Stimulated activated CD4-positive, alpha-beta T cell treated with anti-CD3 and anti-CD28 coated beads, Interleukin-2, amount 100 ng/mL, for 4 hours (primary cell): ENCODE results near the gene PARD3.
"Not testable (repeated sequence)": the region's sequence is repeated elsewhere in the genome, so short reads cannot be mapped to it uniquely, and the experiment has no call there.

Source experiments
- DNase-seq: peaks from one replicate; pipeline ENCODE4 v3.0.0-alpha.2; 2020; ENCODE audit warnings: low read depth

The PARD3 gene

GRCh38 chr10:34742456-34742855 lies 72.6 kb downstream of the PARD3 start:
- DNase-seq: no peak

- not testable (repeated sequence) for DNase-seq
Observed at GRCh38 chr10:34741087-34741486, 74.0 kb downstream of the PARD3 start.

- no peak for DNase-seq
Observed at GRCh38 chr10:34740321-34740720, 74.8 kb downstream of the PARD3 start.

- no peak for DNase-seq
Observed at GRCh38 chr10:34739915-34740314, 75.2 kb downstream of the PARD3 start.

GRCh38 chr10:34737772-34738169 lies 77.3 kb downstream of the PARD3 start:
- no peak for DNase-seq

- no peak for DNase-seq
Observed at GRCh38 chr10:34736976-34737771, 77.9 kb downstream of the PARD3 start.

- DNase-seq: no peak
Observed at GRCh38 chr10:34734918-34735317, 80.2 kb downstream of the PARD3 start.

GRCh38 chr10:34732926-34733325 lies 82.2 kb downstream of the PARD3 start:
- DNase-seq: no peak

GRCh38 chr10:34731885-34732701 lies 83.0 kb downstream of the PARD3 start:
- no peak for DNase-seq

- no peak for DNase-seq
Observed at GRCh38 chr10:34731213-34731612, 83.9 kb downstream of the PARD3 start.

- DNase-seq: no peak
Observed at GRCh38 chr10:34730726-34731125, 84.4 kb downstream of the PARD3 start.

GRCh38 chr10:34729619-34730018 lies 85.5 kb downstream of the PARD3 start:
- no peak for DNase-seq

- DNase-seq: no peak
Observed at GRCh38 chr10:34728361-34728760, 86.7 kb downstream of the PARD3 start.

GRCh38 chr10:34727595-34728033 lies 87.5 kb downstream of the PARD3 start:
- no peak for DNase-seq

- DNase-seq: no peak
Observed at GRCh38 chr10:34726862-34727261, 88.2 kb downstream of the PARD3 start.

GRCh38 chr10:34723750-34724149 lies 91.3 kb downstream of the PARD3 start:
- no peak for DNase-seq

- DNase-seq: no peak
Observed at GRCh38 chr10:34722404-34722803, 92.7 kb downstream of the PARD3 start.

GRCh38 chr10:34721208-34721840 lies 93.8 kb downstream of the PARD3 start:
- DNase-seq: no peak

- no peak for DNase-seq
Observed at GRCh38 chr10:34719746-34720145, 95.3 kb downstream of the PARD3 start.

- no peak for DNase-seq
Observed at GRCh38 chr10:34719328-34719727, 95.8 kb downstream of the PARD3 start.

- DNase-seq: no peak
Observed at GRCh38 chr10:34717429-34717828, 97.7 kb downstream of the PARD3 start.

GRCh38 chr10:34716958-34717357 lies 98.1 kb downstream of the PARD3 start:
- no peak for DNase-seq

- no peak for DNase-seq
Observed at GRCh38 chr10:34716234-34716633, 98.9 kb downstream of the PARD3 start.
